HepG2 (cell line): ENCODE data around the gene FXYD4. TPM values are rescaled to one million over a fixed set of nuclear protein-coding genes. Genes with fewer than 3 reads are reported as not detected.
A peak's percentile ranks its signal among the peaks of the same experiment; 100 is the strongest.

ENCODE experiments used
- ARID5B ChIP-seq: IDR thresholded peaks from 2 replicates; pipeline ENCODE4 v1.4.0; 2020; ENCODE audit warnings: mild to moderate bottlenecking, missing genetic modification reagents
- FOXP4 ChIP-seq: sonication (generic); formaldehyde crosslinking; IDR thresholded peaks from 2 replicates; pipeline ENCODE4 v1.4.0; 2020; ENCODE audit warnings: missing genetic modification reagents
- HIC2 ChIP-seq: sonication (generic); formaldehyde crosslinking; IDR thresholded peaks from 2 replicates; pipeline ENCODE4 v1.9.0; 2022; ENCODE audit warnings: low read depth, missing genetic modification reagents
- MIER2 ChIP-seq: IDR thresholded peaks from 2 replicates; pipeline ENCODE4 v1.6.1; 2016; ENCODE audit warnings: missing biosample characterization, missing genetic modification reagents
- NFE2L2 ChIP-seq: fragments of 150-350 bp; IDR thresholded peaks from 2 replicates; pipeline ENCODE4 v1.6.1; 2014; ENCODE audit warnings: low read length
- NR2F1 ChIP-seq, 2 experiments: fragments of 450-650 bp in 1 of 2; formaldehyde crosslinking in 1 of 2; IDR thresholded peaks; 2 replicates each; pipeline versions ENCODE4 v1.5.0 to v1.6.1; 2016 to 2020; ENCODE audit warnings: mild to moderate bottlenecking in 1 of 2, missing compliant biosample characterization in 1 of 2, missing genetic modification reagents in 1 of 2, moderate library complexity in 1 of 2
- SKI ChIP-seq: fragments of 450-650 bp; IDR thresholded peaks from one replicate; pipeline ENCODE4 v1.6.1; 2018; ENCODE audit warnings: mild to moderate bottlenecking; ENCODE audit not compliant: partially characterized antibody
- TCF12 ChIP-seq, 2 experiments: fragments of 450-650 bp in 1 of 2; sonication (generic) in 1 of 2; formaldehyde crosslinking in 1 of 2; IDR thresholded peaks; 2 replicates each; pipeline versions ENCODE4 v1.6.1 to v1.8.0; 2017 to 2022; ENCODE audit warnings: antibody characterized with exemption in 1 of 2, mild to moderate bottlenecking in 1 of 2, missing genetic modification reagents in 1 of 2, moderate library complexity in 1 of 2
- TMF1 ChIP-seq: sonication (generic); formaldehyde crosslinking; IDR thresholded peaks from 2 replicates; pipeline ENCODE4 v1.8.1; 2022; ENCODE audit warnings: low read depth, missing genetic modification reagents
- ZNF280D ChIP-seq: sonication (generic); formaldehyde crosslinking; IDR thresholded peaks from 2 replicates; pipeline ENCODE4 v1.5.1; 2020; ENCODE audit warnings: mild to moderate bottlenecking, missing genetic modification reagents
- ZNF484 ChIP-seq: sonication (generic); formaldehyde crosslinking; IDR thresholded peaks from 2 replicates; pipeline ENCODE4 v1.5.1; 2020; ENCODE audit warnings: mild to moderate bottlenecking, low read depth, missing genetic modification reagents, borderline replicate concordance
- polyA plus RNA-seq, 8 experiments: library from polyadenylated mRNA; depleted of rRNA in 3 of 8; stranded (reverse) in 7 of 8; unstranded in 1 of 8; fragments of >200 nt; fragmentation: Illumina TruSeq in 4 of 8; extraction: Trizol in 4 of 8; gene quantifications; 2 replicates each; pipeline versions ENCODE4 v1.2.1 to v1.2.3, GENCODE V29; 2011 to 2016; ENCODE audit warnings: low read depth in 4 of 8, missing spikeins in 1 of 8, mixed read lengths in 1 of 8; ENCODE audit not compliant: insufficient read depth in 1 of 8
- total RNA-seq, 5 experiments: library from RNA; depleted of rRNA; stranded (reverse); fragments of >200 nt; fragmentation: Illumina TruSeq; extraction: Trizol; gene quantifications; 2 replicates each; pipeline ENCODE4 v1.2.3, GENCODE V29; 2016; ENCODE audit warnings: low read depth in 1 of 5

Gene FXYD4
- total and polyA plus RNA-seq, 2 of the 13 experiments (the other 11 are each of a cell fraction or from before 2014, with no cell fraction given): not detected

GRCh38 chr10:43408710-43409384, 37.4 kb downstream of the FXYD4 start, which contains the start of gene HNRNPF (continued):
- 0 out of 2 replicates have a peak, but pooled peaks have one; percentile 42 for TF ChIP-seq ARID5B (CRISPR knock-in tag)
- peak; percentile 54; the same call in 1 of the 2 replicates for TF ChIP-seq TMF1 (CRISPR knock-in tag)
- peak; percentile 74 for TF ChIP-seq SKI
- TF ChIP-seq MIER2 (CRISPR knock-in tag): no peak
- TF ChIP-seq NFE2L2: no peak
- TF ChIP-seq TCF12 (IDR thresholded peaks at IDR 0.05): no peak
- TF ChIP-seq TCF12 (CRISPR knock-in tag; IDR thresholded peaks at IDR 0.05): 0 out of 2 replicates have a peak, but pooled peaks have one; percentile 33
- peak; percentile 49; the same call in 1 of the 2 replicates for TF ChIP-seq FOXP4
- TF ChIP-seq NR2F1 (CRISPR knock-in tag; IDR thresholded peaks at IDR 0.05): no peak
- peak; percentile 86 for TF ChIP-seq ZNF280D (CRISPR knock-in tag)
- peak; percentile 66; the same call in 1 of the 2 replicates for TF ChIP-seq ZNF484
- peak; percentile 41; the same call in 1 of the 2 replicates for TF ChIP-seq HIC2
